Activated naive CD4-positive, alpha-beta T cell treated with Interleukin-2 at 50 U/mL for 16 hours (primary cell): ENCODE measurements around the gene H2BK1.

ENCODE experiments used
- DNase-seq: peaks from one replicate; pipeline ENCODE4 v3.0.0-alpha.2; 2020

The H2BK1 gene

DNA sequence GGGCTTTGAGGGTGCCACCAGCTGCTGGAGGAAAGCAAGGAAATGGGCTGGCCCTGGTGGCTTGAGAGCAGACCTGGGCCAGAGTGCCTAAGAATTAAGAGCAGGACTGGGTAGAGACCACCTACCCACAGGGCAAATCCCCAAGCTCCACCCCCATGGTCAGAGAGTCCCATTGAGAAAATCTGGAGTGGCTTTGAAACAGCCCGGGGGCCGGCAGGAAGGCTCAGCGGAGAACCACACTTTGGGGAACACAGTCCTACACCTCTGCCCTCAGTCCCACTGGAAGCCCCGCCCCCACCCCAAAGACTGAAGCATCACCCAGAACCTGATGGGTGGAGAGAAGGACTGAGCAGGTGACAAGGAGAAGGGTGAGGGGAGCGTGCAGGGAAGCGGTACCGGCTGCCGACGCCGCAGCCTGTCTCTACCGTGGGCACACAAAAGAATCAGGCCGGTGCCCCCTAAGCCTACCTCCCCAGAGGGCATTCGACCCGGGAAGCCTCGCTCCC lies 34.6 kb upstream of the H2BK1 start:
- no peak for DNase-seq

DNA sequence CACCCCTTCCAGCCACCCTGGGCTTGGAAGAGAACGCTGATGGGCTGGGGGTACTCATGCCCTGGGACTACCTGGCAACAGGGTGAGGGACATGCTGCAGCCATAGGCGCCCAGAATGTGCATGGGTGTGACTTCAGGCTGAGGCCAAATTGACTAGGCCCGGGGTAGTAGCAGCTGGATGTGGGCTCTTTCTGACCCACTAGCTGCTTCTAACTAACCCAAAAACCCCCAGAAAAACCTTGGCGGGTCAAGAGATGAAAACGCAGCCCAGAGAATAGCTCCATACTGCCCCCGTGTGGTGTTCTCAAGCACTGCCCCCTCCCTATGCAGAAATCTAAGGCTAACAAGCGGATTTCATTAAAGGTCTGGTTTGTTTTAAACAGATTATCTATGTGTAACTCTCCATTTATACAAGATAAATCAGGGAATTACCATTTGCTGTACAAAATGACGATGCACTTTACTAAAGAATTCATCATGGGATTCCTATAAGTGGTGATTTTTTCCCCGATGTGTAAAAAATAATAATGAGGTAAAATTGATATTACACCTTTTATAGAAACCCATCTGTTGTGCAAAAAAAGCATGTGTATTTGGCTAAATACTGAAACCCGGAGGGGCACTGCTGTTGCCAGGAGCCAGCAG lies 34.0 kb upstream of the H2BK1 start:
- peak; percentile 62 for DNase-seq

DNA sequence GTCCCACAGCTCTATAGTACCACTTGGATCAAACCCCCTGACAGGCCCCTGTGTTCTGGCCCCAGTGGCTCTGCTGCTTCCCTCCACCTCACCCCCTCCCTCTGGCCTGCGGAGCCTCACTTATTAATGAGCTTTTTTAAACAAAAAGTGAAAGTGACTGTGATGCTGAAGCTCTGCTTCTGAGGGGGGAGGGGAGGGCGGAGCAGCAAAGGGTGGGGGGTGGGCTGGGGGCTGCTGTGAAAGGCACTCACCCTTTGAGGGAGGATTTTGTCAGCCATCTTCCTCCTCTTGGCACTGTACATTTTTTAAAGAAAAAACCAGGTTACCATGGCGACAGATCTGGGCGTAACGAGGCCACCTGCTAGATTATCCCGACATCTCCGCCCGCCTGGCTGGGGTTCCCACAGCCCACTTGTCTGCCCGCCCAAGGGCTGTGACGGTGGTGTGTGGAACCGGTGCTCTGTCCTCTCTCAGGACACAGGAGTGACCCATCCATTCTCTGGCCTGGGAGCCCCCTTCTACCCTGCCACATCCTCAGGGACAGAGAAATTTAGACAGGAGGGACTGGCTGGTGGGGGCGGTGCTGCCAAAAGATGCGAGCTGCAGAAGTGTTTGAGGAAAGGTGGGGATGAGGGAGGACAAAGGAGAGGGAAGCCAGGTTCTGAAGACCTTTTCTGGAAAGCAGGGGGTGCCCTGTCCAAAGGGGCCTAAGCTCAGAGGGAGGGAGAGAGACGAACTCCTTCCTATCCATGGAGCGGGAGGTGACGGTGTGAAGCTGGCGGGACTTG lies 33.3 kb upstream of the H2BK1 start:
- DNase-seq, result no peak

DNA sequence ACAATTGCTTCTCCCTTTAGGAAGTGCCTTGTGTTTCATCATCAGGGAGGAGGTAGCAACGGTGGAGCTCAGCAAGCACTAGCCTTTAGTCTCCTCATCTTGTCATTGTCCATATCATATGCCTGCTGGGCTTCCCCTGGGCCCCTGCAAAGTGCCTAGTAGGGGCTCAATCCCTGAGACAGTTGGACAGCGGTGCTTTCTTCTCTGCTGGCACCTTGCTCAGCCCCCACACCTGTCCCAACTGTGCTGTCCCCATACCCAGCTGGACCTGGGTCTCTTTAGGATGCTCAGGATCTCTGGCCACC lies 32.7 kb upstream of the H2BK1 start:
- DNase-seq, result no peak

DNA sequence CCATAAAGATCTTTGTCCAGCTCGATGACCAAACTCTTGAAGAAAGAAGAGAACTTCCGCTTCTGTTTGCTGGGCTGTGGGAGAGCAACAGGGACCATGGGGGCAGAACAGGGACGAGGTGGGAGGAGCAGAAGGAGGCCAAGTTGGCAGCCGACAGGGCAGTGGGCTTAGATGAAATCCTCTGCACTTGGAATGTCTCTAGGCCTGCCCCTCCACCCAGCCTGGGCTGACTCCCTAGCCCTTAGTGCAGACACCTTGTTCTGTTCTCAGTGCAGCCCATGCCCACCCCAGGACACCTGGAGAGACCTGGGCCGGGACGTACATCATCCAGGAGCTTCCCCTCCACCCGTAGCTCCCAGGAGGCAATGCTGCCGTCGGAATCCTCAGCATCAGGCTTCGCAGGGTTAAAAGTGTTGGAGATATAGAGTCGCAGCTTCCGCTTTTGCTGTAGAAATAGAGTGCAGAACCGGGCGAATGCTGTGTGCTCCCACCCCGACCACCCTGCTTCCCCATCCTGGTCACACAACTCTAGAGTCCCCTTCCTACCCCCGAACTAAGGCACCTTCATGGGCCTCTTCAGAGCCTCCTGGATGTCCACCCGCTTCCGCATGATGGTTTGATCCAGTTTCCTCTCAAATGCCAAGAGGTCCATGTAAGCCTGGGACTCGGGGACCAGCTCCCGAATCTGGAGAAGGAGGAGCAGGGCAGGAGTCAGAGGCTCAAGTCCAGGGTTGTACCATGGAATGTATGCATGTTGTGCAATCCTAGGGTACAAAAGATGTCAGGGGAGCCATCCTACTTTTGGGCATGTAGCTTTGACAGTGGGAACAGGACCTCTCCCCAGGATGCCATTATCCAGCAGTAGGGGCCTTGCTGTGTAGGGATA lies 32.1 kb upstream of the H2BK1 start:
- no peak for DNase-seq

DNA sequence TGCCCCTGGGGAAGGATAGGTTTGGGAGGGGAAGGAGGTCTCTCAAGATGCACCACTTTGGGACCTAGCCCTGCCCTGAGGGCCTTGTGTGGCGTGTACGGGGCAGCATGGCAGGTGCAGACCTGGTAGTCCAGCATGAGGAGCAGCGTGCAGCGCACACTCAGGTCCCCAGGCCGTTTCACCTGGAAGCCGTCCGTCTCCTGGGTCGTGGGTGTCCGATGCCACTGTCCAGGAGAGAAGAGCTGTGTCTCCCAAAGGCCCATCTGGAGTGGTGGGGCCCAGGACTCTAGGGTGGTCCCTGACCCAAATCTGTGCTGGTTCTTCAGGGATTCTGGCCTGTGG lies 31.4 kb upstream of the H2BK1 start:
- no peak for DNase-seq

DNA sequence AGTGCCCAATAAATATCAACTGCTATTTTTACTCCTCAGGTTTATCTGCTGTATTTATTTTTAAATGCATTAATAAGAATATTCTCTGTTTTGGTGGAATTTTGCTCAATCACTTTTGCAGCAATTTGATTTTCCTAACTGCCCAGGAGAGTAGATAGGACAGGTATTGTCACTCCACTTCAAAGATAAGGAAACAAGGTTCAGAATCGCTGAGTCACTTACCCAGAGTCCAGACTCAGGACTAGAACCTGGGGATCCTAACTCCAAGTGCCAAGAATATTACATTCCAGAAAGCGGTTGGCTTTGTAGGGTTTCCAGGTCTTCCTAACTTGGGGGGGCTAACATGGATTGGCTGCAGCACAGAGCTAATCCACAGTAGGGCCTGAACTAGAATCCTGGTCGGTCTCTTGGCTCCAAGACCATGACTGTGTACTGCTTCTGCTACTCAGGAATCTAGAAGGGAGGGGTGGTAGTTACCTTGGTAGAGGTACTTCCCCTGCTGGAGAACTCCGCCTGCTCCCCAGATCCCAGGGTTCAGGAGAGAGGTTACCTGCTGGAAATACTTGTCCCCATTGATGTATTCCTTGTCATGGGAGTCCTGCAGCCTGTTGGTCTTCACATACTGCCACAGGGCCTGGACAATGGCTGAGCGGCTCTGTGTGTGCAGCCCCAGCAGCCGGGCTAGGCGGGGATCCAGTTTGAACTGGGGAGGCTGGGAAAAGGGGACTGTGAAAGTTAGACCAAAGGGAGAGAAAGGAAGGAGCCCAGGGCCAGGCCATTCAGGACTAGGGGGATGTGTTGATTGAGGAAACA lies 30.9 kb upstream of the H2BK1 start:
- no peak for DNase-seq

DNA sequence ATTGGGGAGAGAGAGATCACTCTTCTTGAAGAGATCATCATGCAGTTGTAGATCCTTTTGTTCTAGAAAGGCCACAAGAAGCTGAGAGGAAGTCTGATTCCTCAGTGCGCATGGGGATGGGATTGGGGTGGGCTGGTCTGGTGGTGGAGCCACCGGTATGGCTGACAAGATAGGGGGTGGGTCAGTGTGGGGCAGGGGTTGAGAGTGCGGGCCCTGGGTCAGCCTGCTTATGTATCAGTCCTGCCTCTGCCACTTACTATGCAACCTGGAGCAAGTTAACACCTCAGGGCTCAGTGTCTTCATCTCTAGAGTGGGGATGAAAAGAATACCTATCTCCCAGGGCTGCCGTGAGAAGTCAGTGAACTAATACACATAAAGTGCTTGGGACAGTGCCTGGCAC lies 30.2 kb upstream of the H2BK1 start:
- DNase-seq, result no peak

DNA sequence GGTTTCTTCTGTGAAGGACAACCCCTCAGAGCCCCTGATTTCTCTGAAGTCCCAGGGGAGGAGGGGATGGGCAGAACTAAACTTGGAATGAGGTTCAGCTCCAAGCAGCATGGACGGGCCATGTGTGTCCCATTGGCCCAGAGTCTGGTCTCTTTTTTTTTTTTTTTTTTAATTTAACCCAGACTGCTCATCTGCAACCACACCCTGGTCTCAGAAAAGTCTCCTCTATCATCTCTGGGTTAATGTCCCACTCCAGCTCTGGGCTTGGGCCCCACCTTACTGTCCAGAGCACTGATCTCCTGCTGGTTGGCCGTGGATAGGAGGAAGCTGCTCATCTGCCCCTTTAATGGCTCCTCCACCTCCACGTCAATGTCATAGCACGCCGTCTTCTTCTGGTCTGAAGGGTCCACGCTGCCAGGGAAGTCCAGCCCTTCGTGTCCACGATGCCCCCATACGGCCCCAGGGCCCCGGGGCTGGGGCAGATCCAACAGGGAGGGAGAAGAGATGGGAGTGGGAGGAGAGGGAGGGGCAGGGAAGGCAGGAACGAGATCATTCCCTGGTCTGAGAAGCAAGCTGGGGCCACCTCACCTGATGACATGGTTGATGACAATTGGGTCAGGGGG lies 29.7 kb upstream of the H2BK1 start:
- no peak for DNase-seq

DNA sequence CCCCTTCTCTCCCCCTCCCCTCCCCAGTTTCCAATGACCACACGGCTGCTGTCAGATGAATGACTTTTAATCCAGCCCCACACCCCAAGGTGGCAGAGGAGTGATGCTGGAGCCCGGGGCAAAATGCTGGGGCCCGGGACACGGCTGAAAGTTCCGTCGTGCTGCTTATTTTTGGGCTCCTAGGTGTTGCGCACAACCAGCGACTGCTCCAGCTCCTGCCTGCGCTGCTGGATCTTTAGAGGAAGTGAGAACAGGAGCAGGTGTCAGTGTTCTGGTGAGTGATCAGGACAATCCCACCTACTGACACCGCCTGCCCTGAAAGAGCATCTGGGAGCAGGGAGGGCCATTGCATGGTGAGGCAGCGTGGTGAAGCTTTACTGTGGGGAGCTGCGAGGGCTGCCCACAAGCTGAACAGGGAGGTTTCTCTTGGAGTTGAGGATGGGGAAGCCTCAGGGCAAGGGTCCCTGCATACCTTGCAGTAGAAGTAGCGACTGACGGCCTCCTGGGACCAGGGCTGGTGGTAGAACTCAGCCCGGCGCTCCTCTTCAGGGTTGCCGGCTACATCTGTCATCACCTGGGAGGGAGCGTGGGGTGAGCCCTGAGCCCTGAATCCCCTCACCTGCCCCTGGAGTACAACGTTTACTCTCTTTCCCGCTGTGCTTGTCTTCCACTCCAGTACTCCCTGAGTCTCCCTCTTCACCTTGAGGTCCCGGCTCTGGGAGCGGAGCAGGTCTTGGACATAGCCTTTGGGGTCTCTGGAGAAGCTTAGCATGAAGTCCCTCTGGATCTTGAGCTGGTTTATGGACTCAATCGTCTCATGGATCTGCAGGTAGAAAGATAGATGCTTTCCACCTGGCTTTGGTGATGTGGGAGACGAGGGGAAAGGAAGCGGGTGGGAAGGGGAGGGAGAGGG lies 28.9 kb upstream of the H2BK1 start:
- DNase-seq, result no peak

DNA sequence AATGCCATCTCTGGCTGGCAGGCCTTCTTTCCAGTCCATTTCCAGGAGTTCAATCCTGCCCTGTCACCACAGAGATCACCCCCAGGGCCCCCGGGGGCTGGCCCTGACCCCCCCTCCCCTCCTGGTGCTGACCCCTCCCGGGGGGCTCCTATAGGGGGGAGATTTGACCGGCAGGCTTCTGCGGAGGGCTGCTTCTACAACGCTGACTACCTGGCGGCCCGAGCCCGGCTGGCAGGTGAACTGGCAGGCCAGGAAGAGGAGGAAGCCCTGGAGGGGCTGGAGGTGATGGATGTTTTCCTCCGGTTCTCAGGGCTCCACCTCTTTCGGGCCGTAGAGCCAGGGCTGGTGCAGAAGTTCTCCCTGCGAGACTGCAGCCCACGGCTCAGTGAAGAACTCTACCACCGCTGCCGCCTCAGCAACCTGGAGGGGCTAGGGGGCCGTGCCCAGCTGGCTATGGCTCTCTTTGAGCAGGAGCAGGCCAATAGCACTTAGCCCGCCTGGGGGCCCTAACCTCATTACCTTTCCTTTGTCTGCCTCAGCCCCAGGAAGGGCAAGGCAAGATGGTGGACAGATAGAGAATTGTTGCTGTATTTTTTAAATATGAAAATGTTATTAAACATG lies 28.0 kb upstream of the H2BK1 start:
- no peak for DNase-seq

DNA sequence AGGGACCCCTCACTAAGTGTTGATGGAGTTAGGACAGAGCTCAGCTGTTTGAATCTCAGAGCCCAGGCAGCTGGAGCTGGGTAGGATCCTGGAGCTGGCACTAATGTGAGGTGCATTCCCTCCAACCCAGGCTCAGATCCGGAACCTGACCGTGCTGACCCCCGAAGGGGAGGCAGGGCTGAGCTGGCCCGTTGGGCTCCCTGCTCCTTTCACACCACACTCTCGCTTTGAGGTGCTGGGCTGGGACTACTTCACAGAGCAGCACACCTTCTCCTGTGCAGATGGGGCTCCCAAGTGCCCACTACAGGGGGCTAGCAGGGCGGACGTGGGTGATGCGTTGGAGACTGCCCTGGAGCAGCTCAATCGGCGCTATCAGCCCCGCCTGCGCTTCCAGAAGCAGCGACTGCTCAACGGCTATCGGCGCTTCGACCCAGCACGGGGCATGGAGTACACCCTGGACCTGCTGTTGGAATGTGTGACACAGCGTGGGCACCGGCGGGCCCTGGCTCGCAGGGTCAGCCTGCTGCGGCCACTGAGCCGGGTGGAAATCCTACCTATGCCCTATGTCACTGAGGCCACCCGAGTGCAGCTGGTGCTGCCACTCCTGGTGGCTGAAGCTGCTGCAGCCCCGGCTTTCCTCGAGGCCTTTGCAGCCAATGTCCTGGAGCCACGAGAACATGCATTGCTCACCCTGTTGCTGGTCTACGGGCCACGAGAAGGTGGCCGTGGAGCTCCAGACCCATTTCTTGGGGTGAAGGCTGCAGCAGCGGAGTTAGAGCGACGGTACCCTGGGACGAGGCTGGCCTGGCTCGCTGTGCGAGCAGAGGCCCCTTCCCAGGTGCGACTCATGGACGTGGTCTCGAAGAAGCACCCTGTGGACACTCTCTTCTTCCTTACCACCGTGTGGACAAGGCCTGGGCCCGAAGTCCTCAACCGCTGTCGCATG lies 27.2 kb upstream of the H2BK1 start:
- no peak for DNase-seq

DNA sequence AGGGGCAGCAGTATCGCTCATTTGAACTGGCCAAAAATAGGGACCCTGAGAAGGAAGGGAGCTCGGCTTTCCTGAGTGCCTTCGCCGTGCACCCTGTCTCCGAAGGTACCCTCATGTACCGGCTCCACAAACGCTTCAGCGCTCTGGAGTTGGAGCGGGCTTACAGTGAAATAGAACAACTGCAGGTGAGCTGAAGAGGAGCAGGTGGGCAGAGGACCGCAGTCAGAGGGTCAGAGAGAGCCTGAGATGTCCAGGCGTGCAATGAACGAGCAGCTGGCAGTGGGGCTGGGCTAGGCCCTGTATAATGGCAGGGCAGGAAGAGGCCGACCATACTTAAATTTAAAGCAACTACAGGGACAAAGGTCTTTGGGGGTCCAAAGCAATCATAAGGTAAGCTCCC lies 26.1 kb upstream of the H2BK1 start:
- DNase-seq, result no peak

DNA sequence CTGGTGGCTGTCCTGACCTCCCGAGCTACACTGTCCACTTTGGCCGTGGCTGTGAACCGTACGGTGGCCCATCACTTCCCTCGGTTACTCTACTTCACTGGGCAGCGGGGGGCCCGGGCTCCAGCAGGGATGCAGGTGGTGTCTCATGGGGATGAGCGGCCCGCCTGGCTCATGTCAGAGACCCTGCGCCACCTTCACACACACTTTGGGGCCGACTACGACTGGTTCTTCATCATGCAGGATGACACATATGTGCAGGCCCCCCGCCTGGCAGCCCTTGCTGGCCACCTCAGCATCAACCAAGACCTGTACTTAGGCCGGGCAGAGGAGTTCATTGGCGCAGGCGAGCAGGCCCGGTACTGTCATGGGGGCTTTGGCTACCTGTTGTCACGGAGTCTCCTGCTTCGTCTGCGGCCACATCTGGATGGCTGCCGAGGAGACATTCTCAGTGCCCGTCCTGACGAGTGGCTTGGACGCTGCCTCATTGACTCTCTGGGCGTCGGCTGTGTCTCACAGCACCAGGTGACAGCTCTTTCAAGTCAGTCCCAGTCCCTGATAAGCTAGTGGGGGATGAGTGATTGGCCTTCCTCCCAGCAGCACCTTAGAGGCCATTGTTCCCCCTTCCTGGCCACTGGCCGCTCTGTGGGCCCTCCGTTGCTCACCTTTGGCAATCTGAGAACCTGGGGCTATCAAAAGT lies 25.0 kb upstream of the H2BK1 start:
- no peak for DNase-seq

DNA sequence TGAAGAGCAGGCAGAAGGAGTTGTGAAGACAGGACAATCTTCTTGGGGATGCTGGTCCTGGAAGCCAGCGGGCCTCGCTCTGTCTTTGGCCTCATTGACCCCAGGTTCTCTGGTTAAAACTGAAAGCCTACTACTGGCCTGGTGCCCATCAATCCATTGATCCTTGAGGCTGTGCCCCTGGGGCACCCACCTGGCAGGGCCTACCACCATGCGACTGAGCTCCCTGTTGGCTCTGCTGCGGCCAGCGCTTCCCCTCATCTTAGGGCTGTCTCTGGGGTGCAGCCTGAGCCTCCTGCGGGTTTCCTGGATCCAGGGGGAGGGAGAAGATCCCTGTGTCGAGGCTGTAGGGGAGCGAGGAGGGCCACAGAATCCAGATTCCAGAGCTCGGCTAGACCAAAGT lies 23.5 kb upstream of the H2BK1 start:
- no peak for DNase-seq

DNA sequence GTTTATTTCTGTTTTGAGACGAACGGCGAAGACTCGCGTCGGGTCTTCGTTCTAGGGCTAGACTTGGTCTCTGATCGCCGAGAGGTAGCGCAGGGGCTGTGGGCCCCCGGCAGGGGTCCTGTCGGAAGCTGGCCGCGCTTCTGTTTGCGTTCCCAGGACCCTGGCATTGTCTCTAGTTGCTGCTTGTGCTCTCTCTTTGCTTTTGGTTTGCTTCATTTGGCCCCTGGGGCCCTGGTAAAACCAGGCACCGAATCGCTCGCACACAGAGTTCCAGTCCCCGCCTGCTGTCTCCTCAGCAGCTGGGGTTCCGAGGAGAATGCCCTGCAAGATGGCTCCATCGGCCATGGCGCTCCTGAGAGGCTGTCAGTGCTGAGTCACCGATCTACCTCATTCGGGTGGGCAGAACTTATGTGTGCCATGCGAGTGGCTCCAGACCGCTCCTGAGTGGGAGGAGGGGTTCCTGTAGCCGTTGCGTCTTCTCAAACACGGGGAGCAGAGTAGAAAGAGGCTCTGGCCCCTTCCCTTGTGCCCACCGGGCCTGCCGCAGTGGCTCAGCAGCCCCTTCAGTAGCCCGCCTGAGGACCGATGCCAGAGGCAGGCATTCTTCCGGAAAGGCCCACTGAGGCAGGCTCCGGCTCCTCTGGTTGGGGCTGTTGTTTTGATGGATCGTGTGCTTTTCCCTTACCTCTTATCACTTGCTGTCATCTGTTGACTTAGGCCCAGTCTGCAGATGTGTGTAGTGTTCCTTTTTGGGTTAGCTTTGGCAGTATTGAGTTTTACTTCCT lies 22.8 kb upstream of the H2BK1 start:
- DNase-seq, result peak; percentile 85

DNA sequence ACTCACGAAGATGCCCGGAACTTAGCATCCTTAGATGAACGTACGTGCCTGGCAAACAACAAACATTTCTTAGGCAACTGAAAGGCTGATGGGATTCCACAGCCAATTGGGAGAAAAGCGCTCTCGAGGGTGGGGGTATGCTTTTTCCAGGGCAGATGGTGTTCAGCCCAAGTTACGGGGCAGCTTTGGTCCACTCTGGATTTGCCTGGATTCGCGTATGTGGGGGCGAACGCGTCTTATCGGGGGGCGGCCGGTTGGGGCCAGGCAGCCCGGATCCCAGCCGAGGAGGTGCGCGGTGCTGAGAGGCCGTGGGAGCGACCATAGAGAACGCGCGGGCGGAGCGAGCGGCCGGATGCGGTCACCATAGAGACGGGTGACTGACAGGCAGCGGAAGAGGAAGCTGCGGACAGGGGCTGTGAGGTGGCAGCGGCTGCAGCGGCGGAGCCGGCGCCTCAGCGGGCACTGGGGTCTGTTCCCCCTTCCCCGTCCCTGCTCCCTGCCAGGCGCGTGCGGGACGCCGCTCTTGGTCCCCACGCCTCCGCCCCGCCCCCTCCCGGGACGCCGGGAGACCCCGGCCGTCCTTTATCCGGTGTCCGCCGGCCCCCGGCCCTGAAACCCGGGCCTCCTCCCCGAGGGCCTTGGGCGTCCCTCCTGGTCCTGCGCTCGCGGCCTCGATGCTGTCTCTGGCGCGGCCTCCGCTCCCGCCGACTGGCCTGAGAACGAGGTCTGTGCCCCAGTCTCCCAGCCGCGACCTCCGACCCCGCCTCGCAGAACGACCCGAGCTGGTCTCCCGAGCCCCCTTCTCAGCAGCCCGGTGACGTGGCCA lies 22.0 kb upstream of the H2BK1 start, which contains the start of gene CHPF2:
Gene CHPF2, plus strand, starts transcription at position 393 of the 826 bp plus-strand sequence. CDS start 1,529 bp downstream, outside the sequence.
- DNase-seq, result peak; percentile 92
